Endothelial cell of umbilical vein (primary cell): Measurements from ENCODE around the gene EPB41L3.

Experiments
- POLR2A ChIP-seq: IDR thresholded peaks from 2 replicates; pipeline ENCODE4 v1.6.1; 2012; ENCODE audit warnings: low read depth, mild to moderate bottlenecking, control low read depth, low read length
- POLR2AphosphoS5 ChIP-seq: IDR thresholded peaks from 2 replicates; pipeline ENCODE4 v1.6.1; 2012; ENCODE audit warnings: low read depth, mild to moderate bottlenecking, control low read depth, low read length, moderate library complexity; ENCODE audit not compliant: insufficient read depth
- TF ChIP-seq, protein P1 (sequence below), 2 donors: IDR thresholded peaks; 1 replicate in 1 of 2; 2 replicates in 1 of 2; pipeline ENCODE4 v1.5.1; 2011; ENCODE audit warnings: low read length in 2 of 2, mild to moderate bottlenecking in 2 of 2, moderate library complexity in 2 of 2, control low read depth in 1 of 2, inconsistent platforms in 1 of 2, low read depth in 1 of 2; ENCODE audit not compliant: insufficient read depth in 1 of 2; ENCODE audit errors: extremely low read depth in 1 of 2

DNA sequence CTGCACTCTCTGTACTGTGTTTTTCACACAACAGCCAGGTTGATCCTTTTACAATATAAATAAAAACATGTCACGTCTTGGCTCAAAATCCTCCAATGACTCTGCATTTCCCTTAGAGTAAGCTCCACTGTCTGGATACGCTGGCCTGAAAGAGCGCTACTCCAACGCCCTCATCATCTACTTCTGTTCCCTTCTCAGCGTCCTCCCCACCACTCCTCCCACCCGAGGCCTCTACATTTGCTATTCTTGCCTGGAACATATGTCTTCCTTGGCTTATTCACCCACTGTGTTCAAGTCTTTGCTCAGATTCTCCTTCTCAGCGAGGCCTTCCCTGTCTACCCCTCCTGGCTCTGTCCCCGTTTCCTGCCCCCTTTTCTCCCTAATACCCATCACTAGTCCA lies 37.6 kb downstream of the EPB41L3 start:
- TF ChIP-seq POLR2A: no peak
- TF ChIP-seq, protein P1, sequence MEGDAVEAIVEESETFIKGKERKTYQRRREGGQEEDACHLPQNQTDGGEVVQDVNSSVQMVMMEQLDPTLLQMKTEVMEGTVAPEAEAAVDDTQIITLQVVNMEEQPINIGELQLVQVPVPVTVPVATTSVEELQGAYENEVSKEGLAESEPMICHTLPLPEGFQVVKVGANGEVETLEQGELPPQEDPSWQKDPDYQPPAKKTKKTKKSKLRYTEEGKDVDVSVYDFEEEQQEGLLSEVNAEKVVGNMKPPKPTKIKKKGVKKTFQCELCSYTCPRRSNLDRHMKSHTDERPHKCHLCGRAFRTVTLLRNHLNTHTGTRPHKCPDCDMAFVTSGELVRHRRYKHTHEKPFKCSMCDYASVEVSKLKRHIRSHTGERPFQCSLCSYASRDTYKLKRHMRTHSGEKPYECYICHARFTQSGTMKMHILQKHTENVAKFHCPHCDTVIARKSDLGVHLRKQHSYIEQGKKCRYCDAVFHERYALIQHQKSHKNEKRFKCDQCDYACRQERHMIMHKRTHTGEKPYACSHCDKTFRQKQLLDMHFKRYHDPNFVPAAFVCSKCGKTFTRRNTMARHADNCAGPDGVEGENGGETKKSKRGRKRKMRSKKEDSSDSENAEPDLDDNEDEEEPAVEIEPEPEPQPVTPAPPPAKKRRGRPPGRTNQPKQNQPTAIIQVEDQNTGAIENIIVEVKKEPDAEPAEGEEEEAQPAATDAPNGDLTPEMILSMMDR (IDR thresholded peaks at IDR 0.05; ENCODE audit: extremely low read depth in 1 of 2, insufficient read depth in 1 of 2, low read depth in 1 of 2, low read length in 2 of 2): no peak
- TF ChIP-seq POLR2AphosphoS5: no peak
